ENCODE measurements around the gene GSTT4. TPM values are rescaled to one million over a fixed set of nuclear protein-coding genes. Genes with fewer than 3 reads are reported as not detected.

Gene GSTT4
- total RNA-seq, 1 donor: not detected

DNA sequence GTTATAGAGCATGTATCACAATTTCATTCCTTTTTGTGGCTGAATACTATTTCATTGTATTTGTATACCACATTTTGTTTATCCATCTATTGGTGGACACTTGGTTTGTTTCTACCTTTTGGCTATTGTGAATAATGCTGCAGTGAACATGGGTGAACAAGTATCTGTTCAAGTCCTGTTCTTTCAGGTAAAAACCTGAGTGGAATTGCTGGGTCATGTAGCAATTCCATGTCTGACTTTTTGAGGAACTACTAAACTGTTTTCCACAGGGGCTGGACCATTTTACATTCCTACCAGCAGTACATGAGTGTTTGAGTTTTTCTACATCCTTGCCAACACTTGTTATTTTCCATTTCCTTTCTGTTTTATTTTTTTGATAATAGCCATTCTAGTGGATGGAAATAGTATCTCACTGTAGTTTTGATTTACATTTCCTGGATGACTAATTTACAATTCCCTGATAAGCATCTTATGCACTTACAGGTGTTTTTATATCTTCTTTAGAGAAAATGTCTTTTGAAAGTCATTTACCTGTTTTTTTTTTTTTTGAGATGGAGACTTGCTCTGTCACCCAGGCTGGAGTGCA is 18.0 kb upstream of the GSTT4 start:
- Histone ChIP-seq H3K4me1 (ENCODE audit: insufficient read depth, low read length) (no peaks in the 10 kb centered on the region), H3K27me3 (ENCODE audit: insufficient read depth, low read length) (no peaks in the 10 kb centered on the region), H3K36me3 (ENCODE audit: insufficient read depth, low read length) (no peaks in the 10 kb centered on the region), H3K9me3 (ENCODE audit: low read depth, low read length) (no peaks in the 10 kb centered on the region), H3K4me3 (ENCODE audit: insufficient read depth, low read length) (no peak overlapping the region), H3K79me2 (ENCODE audit: insufficient read depth, low read length) (peaks cover 67% of the 10 kb centered on the region), H4K20me1 (ENCODE audit: insufficient read depth, low read length) (peaks cover 19% of the 10 kb centered on the region), H3K4me2 (ENCODE audit: insufficient read depth, low read length) (no peak overlapping the region), H2AFZ (ENCODE audit: low read length) (no peak overlapping the region), H3K27ac (ENCODE audit: low read depth, low read length) (no peak overlapping the region)
- no peak for DNase-seq (ENCODE audit: insufficient read length, low spot score, missing footprints)
- TF ChIP-seq CTCF (IDR thresholded peaks at IDR 0.05; ENCODE audit: extremely low read depth, low read depth, low read length): no peak

GRCh38 chr22:24021304-24021703 is 16.1 kb upstream of the GSTT4 start:
- Histone ChIP-seq H3K79me2 (ENCODE audit: insufficient read depth, low read length) (peaks cover 69% of the 10 kb centered on the region), H3K36me3 (ENCODE audit: insufficient read depth, low read length) (peaks cover 10% of the 10 kb centered on the region), H3K4me3 (ENCODE audit: insufficient read depth, low read length) (no peak overlapping the region), H3K4me1 (ENCODE audit: insufficient read depth, low read length) (no peaks in the 10 kb centered on the region), H3K27me3 (ENCODE audit: insufficient read depth, low read length) (no peaks in the 10 kb centered on the region), H3K9me3 (ENCODE audit: low read depth, low read length) (no peaks in the 10 kb centered on the region), H3K27ac (ENCODE audit: low read depth, low read length) (no peak overlapping the region), H3K4me2 (ENCODE audit: insufficient read depth, low read length) (no peak overlapping the region), H4K20me1 (ENCODE audit: insufficient read depth, low read length) (peaks cover 17% of the 10 kb centered on the region), H2AFZ (ENCODE audit: low read length) (no peak overlapping the region)
- TF ChIP-seq CTCF (IDR thresholded peaks at IDR 0.05; ENCODE audit: extremely low read depth, low read depth, low read length): no peak
- DNase-seq (ENCODE audit: insufficient read length, low spot score, missing footprints): no peak

- Histone ChIP-seq H3K36me3 (ENCODE audit: insufficient read depth, low read length) (peaks cover 10% of the 10 kb centered on the region), H3K4me3 (ENCODE audit: insufficient read depth, low read length) (no peak overlapping the region), H3K9me3 (ENCODE audit: low read depth, low read length) (no peaks in the 10 kb centered on the region), H3K4me2 (ENCODE audit: insufficient read depth, low read length) (no peak overlapping the region), H2AFZ (ENCODE audit: low read length) (no peak overlapping the region), H3K79me2 (ENCODE audit: insufficient read depth, low read length) (peaks cover 73% of the 10 kb centered on the region), H3K4me1 (ENCODE audit: insufficient read depth, low read length) (peaks cover 7% of the 10 kb centered on the region), H4K20me1 (ENCODE audit: insufficient read depth, low read length) (peaks cover 12% of the 10 kb centered on the region), H3K27me3 (ENCODE audit: insufficient read depth, low read length) (no peaks in the 10 kb centered on the region), H3K27ac (ENCODE audit: low read depth, low read length) (no peak overlapping the region)
- no peak for TF ChIP-seq CTCF (IDR thresholded peaks at IDR 0.05; ENCODE audit: extremely low read depth, low read depth, low read length)
- DNase-seq (ENCODE audit: insufficient read length, low spot score, missing footprints): no peak
These were observed 10.9 kb upstream of the GSTT4 start for GRCh38 chr22:24016156-24016555.

DNA sequence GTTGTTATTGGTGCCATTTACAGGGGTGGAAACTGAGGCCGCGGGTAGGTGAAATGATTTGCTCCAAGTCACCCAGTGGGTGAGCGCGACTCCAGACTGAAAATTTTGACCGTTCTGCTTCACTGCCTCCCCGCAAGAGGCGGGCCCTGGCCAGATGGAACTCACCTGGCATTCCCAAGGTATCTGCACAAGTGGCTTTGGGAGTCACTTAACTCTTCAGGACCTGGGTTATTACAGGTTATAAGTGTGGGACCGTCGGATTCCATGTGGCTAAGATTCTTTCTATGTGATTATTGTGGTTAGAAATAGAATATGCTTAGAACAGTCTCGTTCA is 6.4 kb upstream of the GSTT4 start:
- Histone ChIP-seq H2AFZ (ENCODE audit: low read length) (peak overlapping the region; percentile 81), H3K4me2 (ENCODE audit: insufficient read depth, low read length) (peak overlapping the region; percentile 95), H4K20me1 (ENCODE audit: insufficient read depth, low read length) (peaks cover 6% of the 10 kb centered on the region), H3K4me3 (ENCODE audit: insufficient read depth, low read length) (peak overlapping the region; percentile 80), H3K27me3 (ENCODE audit: insufficient read depth, low read length) (no peaks in the 10 kb centered on the region), H3K27ac (ENCODE audit: low read depth, low read length) (peak overlapping the region; percentile 63), H3K4me1 (ENCODE audit: insufficient read depth, low read length) (peaks cover 7% of the 10 kb centered on the region), H3K79me2 (ENCODE audit: insufficient read depth, low read length) (peaks cover 48% of the 10 kb centered on the region), H3K36me3 (ENCODE audit: insufficient read depth, low read length) (no peaks in the 10 kb centered on the region), H3K9me3 (ENCODE audit: low read depth, low read length) (no peaks in the 10 kb centered on the region)
- no peak for TF ChIP-seq CTCF (IDR thresholded peaks at IDR 0.05; ENCODE audit: extremely low read depth, low read depth, low read length)
- DNase-seq (ENCODE audit: insufficient read length, low spot score, missing footprints): no peak

Data from osteoblast (primary cell).